Nephron progenitor cell (in vitro differentiated cells): ENCODE results near the gene ELAC2.

Source experiments
- DNase-seq: peaks from one replicate; pipeline ENCODE4 v3.0.0; 2021
- H3K27ac Mint-ChIP-seq: 2 replicates; pipeline ENCODE4 v1.8.0; 2021; ENCODE audit warnings: mild to moderate bottlenecking, moderate library complexity, mixed read lengths
- H3K27me3 Mint-ChIP-seq: 2 replicates; pipeline ENCODE4 v1.8.0; 2021; ENCODE audit warnings: mild to moderate bottlenecking, low read depth, mixed read lengths; ENCODE audit not compliant: poor library complexity
- H3K36me3 Mint-ChIP-seq: 2 replicates; pipeline ENCODE4 v1.8.0; 2021; ENCODE audit warnings: low read depth, mixed read lengths
- H3K4me1 Mint-ChIP-seq: 2 replicates; pipeline ENCODE4 v1.8.0; 2021; ENCODE audit warnings: mixed read lengths
- H3K4me3 Mint-ChIP-seq: 2 replicates; pipeline ENCODE4 v1.8.0; 2021; ENCODE audit warnings: mild to moderate bottlenecking, moderate library complexity, mixed read lengths
- H3K9me3 Mint-ChIP-seq: 2 replicates; pipeline ENCODE4 v1.8.0; 2021; ENCODE audit warnings: mild to moderate bottlenecking, moderate library complexity, mixed read lengths
- TF ChIP-seq, protein P1 (sequence below): fragments of 200-600 bp; sonication (generic); IDR thresholded peaks from 2 replicates; pipeline ENCODE4 v1.5.0; 2021; ENCODE audit warnings: antibody characterized with exemption

Gene ELAC2

DNA sequence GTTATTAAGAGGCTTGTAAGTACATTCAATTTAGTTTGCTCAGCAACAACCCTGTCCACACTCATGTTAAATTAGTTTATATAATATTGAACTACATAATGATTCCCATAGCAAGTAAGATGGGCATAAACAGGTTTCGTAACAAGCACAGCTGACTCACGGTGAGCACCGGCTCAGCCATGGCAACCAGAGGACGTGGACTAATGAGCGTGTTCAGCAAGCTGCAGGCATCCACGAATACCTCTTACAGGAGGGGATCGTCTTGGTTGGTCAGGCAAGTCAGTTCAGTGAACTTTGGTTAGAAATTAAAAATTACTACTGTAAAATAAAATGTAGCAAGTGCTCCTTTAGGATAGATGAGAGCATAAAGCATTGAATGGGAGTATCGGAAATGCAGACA lies 58.4 kb downstream of the ELAC2 start:
- no peaks in the 10 kb centered on the region for H3K4me1 Mint-ChIP-seq
- DNase-seq: no peak
- H3K27me3 Mint-ChIP-seq: peaks cover 5% of the 10 kb centered on the region
- TF ChIP-seq, protein P1, sequence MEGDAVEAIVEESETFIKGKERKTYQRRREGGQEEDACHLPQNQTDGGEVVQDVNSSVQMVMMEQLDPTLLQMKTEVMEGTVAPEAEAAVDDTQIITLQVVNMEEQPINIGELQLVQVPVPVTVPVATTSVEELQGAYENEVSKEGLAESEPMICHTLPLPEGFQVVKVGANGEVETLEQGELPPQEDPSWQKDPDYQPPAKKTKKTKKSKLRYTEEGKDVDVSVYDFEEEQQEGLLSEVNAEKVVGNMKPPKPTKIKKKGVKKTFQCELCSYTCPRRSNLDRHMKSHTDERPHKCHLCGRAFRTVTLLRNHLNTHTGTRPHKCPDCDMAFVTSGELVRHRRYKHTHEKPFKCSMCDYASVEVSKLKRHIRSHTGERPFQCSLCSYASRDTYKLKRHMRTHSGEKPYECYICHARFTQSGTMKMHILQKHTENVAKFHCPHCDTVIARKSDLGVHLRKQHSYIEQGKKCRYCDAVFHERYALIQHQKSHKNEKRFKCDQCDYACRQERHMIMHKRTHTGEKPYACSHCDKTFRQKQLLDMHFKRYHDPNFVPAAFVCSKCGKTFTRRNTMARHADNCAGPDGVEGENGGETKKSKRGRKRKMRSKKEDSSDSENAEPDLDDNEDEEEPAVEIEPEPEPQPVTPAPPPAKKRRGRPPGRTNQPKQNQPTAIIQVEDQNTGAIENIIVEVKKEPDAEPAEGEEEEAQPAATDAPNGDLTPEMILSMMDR: no peak
- no peak overlapping the region for H3K4me3 Mint-ChIP-seq
- no peak overlapping the region for H3K27ac Mint-ChIP-seq
- peaks cover 55% of the 10 kb centered on the region for H3K36me3 Mint-ChIP-seq
- peaks cover 16% of the 10 kb centered on the region for H3K9me3 Mint-ChIP-seq

DNA sequence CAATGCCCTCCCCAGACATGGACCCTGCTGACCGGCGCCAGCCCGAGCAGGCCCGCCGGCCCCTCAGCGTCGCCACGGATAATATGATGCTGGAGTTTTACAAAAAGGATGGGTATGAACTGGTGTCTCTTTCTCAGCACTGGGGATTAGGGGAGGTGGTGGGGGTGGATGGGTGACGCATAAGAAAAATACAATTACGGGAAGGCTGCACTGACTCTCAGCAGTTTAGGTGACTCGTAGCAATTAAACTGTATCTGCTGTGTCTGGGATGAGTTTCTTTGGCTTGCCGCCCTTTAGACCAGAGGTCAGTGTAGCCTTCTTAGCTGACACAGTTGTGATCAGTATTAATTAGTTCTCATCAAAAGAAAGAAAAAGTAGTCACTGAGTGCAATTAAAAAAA lies 59.0 kb downstream of the ELAC2 start:
- H3K4me1 Mint-ChIP-seq: no peaks in the 10 kb centered on the region
- no peak overlapping the region for H3K4me3 Mint-ChIP-seq
- no peak overlapping the region for H3K27ac Mint-ChIP-seq
- H3K9me3 Mint-ChIP-seq: peaks cover 16% of the 10 kb centered on the region
- no peak for DNase-seq
- H3K27me3 Mint-ChIP-seq: peaks cover 5% of the 10 kb centered on the region
- TF ChIP-seq, protein P1: no peak
- peaks cover 60% of the 10 kb centered on the region for H3K36me3 Mint-ChIP-seq

DNA sequence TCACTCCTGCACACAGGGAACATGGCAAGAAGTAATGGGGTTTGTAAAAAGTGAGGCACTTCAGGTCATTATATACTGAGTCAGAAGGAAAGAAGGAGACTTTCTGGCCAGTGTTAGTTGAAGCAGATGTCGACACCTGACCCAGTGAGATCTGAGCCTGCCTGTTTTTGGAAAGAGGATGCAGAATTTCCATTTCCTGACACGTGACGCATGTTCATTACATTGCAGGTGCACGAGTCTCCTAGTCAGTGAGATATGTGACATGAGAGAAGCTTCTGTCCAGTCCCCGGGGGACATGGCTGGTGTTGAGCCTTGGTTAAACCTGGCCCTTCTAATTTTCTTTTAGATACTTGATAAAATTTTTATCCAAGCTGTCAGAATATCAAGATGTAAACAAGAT lies 62.3 kb downstream of the ELAC2 start:
- Mint-ChIP-seq H3K27me3 (no peaks in the 10 kb centered on the region), H3K9me3 (peaks cover 19% of the 10 kb centered on the region), H3K4me3 (no peak overlapping the region), H3K4me1 (no peaks in the 10 kb centered on the region), H3K36me3 (peaks cover 74% of the 10 kb centered on the region), H3K27ac (no peak overlapping the region)
- no peak for DNase-seq
- TF ChIP-seq, protein P1: no peak

DNA sequence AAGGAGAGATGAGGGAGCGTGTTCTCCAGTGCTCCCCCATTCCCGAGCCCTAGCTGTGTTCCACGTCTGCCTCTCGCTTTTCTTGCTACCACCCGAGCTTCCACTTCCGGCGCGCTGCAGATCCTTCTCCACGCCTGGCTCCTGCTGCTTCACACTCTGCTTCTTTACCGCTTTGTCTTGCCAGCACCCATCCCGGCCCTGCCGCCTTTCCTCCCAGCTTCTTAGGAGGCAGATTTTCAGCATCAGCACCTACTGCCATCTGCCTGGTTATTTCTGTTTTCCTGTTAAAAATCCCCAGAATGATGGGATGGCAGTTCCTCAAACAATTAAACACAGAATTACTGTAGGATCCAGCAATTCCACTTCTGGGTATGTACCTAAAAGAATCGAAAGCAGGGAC lies 64.7 kb downstream of the ELAC2 start:
- H3K27ac Mint-ChIP-seq: no peak overlapping the region
- H3K36me3 Mint-ChIP-seq: peaks cover 65% of the 10 kb centered on the region
- no peaks in the 10 kb centered on the region for H3K27me3 Mint-ChIP-seq
- TF ChIP-seq, protein P1: no peak
- no peaks in the 10 kb centered on the region for H3K4me1 Mint-ChIP-seq
- H3K9me3 Mint-ChIP-seq: peaks cover 19% of the 10 kb centered on the region
- no peak for DNase-seq
- no peak overlapping the region for H3K4me3 Mint-ChIP-seq

DNA sequence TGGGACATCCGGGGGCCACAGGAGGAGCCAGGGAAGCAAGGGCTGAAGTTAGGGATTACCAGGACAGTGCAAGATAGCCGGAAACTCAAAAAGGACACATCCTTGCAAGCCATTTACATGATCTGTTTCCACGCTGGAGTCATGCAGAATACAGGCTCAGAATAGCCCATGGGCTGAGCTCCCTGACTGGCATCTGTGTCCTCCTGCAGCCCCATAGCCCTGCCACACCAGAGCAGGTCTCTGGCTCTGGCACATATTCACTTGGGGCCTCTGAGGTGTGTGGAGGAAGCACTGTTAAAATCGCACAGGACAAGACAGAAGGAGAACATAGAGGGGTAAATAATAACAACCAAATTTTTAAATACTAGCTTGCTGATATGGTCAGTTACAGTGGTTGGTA lies 65.8 kb downstream of the ELAC2 start:
- no peak for DNase-seq
- peaks cover 64% of the 10 kb centered on the region for H3K36me3 Mint-ChIP-seq
- peaks cover 15% of the 10 kb centered on the region for H3K9me3 Mint-ChIP-seq
- H3K27ac Mint-ChIP-seq: no peak overlapping the region
- H3K4me3 Mint-ChIP-seq: no peak overlapping the region
- no peaks in the 10 kb centered on the region for H3K4me1 Mint-ChIP-seq
- TF ChIP-seq, protein P1: no peak
- H3K27me3 Mint-ChIP-seq: no peaks in the 10 kb centered on the region

DNA sequence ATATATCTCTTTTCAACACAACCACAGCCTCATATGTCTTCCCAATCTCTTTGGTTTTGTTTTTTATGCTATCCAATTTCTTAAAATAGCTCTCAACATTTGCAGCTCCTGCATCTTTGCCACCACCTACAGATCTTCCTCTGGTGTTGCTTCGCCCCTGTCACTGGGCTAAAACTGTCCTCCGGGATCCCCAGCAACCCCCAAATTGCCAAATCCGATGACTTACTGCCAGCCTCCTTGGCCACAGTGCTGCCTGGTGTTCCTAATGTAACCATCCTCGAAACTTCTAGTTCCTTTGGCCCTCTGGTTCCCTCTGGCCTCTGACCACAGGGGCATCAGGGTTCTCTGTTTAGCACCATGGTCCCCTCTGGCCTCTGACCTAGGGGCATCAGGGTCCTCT lies 70.8 kb downstream of the ELAC2 start:
- Mint-ChIP-seq H3K9me3 (no peaks in the 10 kb centered on the region), H3K4me1 (no peaks in the 10 kb centered on the region), H3K36me3 (peaks cover 43% of the 10 kb centered on the region), H3K4me3 (no peak overlapping the region), H3K27ac (peak overlapping the region; percentile 30), H3K27me3 (peaks cover 3% of the 10 kb centered on the region)
- TF ChIP-seq, protein P1: no peak
- no peak for DNase-seq
